ENCODE measurements around the gene CAPN2. TPM values are rescaled to one million over a fixed set of nuclear protein-coding genes. Genes with fewer than 3 reads are reported as not detected.
A peak's percentile ranks its signal among the peaks of the same experiment; 100 is the strongest.

Gene CAPN2
- total and polyA plus RNA-seq, 2 donors (not counting 1 experiment from before 2014, with no cell fraction given), result 63.9 to 79.6 TPM

- TF ChIP-seq, protein P1, sequence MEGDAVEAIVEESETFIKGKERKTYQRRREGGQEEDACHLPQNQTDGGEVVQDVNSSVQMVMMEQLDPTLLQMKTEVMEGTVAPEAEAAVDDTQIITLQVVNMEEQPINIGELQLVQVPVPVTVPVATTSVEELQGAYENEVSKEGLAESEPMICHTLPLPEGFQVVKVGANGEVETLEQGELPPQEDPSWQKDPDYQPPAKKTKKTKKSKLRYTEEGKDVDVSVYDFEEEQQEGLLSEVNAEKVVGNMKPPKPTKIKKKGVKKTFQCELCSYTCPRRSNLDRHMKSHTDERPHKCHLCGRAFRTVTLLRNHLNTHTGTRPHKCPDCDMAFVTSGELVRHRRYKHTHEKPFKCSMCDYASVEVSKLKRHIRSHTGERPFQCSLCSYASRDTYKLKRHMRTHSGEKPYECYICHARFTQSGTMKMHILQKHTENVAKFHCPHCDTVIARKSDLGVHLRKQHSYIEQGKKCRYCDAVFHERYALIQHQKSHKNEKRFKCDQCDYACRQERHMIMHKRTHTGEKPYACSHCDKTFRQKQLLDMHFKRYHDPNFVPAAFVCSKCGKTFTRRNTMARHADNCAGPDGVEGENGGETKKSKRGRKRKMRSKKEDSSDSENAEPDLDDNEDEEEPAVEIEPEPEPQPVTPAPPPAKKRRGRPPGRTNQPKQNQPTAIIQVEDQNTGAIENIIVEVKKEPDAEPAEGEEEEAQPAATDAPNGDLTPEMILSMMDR (IDR thresholded peaks at IDR 0.05), result no peak
- no peak for TF ChIP-seq EZH2 (IDR thresholded peaks at IDR 0.05; ENCODE audit: borderline replicate concordance, insufficient read depth, low read depth, low read length, poor library complexity, severe bottlenecking)
- H3K27ac Mint-ChIP-seq, result no peak overlapping the region
- Histone ChIP-seq H3K27me3 (replicated peaks in 1 of 4; ENCODE audit: control extremely low read depth in 1 of 4, control insufficient read depth in 3 of 4, insufficient read depth in 4 of 4, low read length in 3 of 4) (peaks cover 0 to 10% (median 0%) of the 10 kb centered on the region in 4 experiments), H3K27ac (ENCODE audit: low read length in 2 of 2) (no peak overlapping the region), H2AFZ (ENCODE audit: insufficient read depth, low read depth, low read length, poor library complexity, severe bottlenecking) (peak overlapping the region; percentile 13), H3K9me3 (ENCODE audit: control extremely low read depth in 1 of 3, control insufficient read depth in 2 of 3, insufficient read depth in 1 of 3, low read length in 2 of 3) (no peaks in the 10 kb centered on the region), H3K4me3 (ENCODE audit: control extremely low read depth in 1 of 5, extremely low read depth in 1 of 5, insufficient read depth in 1 of 5, low read depth in 2 of 5, low read length in 4 of 5) (no peak overlapping the region), H3K9ac (ENCODE audit: low read length) (no peak overlapping the region), H3K4me2 (replicated peaks; ENCODE audit: low read depth, low read length, poor library complexity, severe bottlenecking) (no peak overlapping the region), H4K20me1 (ENCODE audit: control insufficient read depth, insufficient read depth, low read length, poor library complexity, severe bottlenecking) (no peaks in the 10 kb centered on the region), H3K79me2 (ENCODE audit: control insufficient read depth, insufficient read depth, low read length) (no peaks in the 10 kb centered on the region), H3K4me1 (ENCODE audit: control insufficient read depth in 2 of 2, insufficient read depth in 2 of 2, low read length in 2 of 2) (peaks cover 0 to 4% of the 10 kb centered on the region in 2 donors), H3K36me3 (replicated peaks in 1 of 2; ENCODE audit: control extremely low read depth in 1 of 2, control insufficient read depth in 1 of 2, extremely low read depth in 1 of 2, insufficient read depth in 2 of 2, low read length in 1 of 2) (no peaks in the 10 kb centered on the region)
- CTCF ChIA-PET, result interaction anchor here (1.5 kb wide), 1 partner anchor 9 kb away, joined by 4 read pairs; no protein-coding TSS in a partner anchor
- ATAC-seq (ENCODE audit: low read depth), result no peak
- no peak for DNase-seq
- POLR2A ChIA-PET, result no interaction called here
- no peaks in the 10 kb centered on the region for H3K4me1 Mint-ChIP-seq
- H3K4me3 Mint-ChIP-seq, result no peak overlapping the region
- 41% methylated on average over 2 of the region's 8 CpGs for WGBS (ENCODE audit: insufficient coverage)
- H3K9me3 Mint-ChIP-seq (ENCODE audit: insufficient read depth), result no peaks in the 10 kb centered on the region
- H3K27me3 Mint-ChIP-seq, result peaks cover 18% of the 10 kb centered on the region
- intact Hi-C loops (cut with micrococcal nuclease), result no loop called here
Observed at GRCh38 chr1:223704921-223705878, 7.1 kb upstream of the CAPN2 start.
